Stimulated activated CD8-positive, alpha-beta memory T cell treated with anti-CD3 and anti-CD28 coated beads, Interleukin-2, amount 100 ng/mL, for 1 hour (primary cell): Measurements from ENCODE around the gene FAU.

Experiments
- DNase-seq, 2 donors: peaks; one replicate each; pipeline ENCODE4 v3.0.0-alpha.2; 2020; ENCODE audit warnings: low read depth in 2 of 2

The FAU gene

DNA sequence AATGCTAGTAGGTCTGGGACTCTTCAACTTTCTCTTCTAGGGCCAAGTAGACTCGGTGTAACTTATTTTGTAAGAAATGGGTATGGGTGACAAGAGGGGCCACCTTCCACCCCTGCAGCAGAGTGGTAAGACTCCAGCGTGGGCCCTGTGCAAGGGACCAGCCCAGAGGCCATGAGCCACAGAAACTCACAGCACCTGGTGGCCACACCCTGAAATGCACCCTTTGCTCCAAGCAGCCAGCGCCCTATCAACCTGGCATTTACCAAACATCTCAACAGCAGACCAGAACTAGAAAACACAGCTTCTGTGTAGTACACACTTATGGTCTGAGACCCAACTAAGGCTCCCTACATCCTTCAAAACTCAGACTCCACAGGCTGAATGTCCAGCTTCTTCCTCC lies 43.8 kb downstream of the FAU start:
- DNase-seq = peak; percentile 32 to 57

DNA sequence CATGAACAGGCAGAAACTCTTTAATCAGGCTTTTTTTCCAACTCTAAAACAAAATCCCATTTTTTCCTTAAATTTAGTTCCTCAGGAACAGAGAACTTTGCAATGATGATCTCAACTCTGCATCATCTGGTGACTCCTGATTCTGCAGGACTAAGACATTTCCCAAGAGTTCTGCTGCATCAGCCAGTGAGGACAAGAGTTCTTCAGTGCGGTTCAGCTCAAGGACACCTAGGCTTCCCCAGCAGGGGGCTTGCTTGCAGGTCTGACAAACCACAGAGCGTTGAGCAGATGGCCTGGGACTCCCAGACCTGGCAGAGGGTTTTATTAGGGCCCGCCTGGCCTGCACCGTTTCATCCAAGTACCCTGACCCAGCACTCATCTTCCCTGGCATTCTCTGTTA lies 44.5 kb downstream of the FAU start:
- DNase-seq = no peak

DNA sequence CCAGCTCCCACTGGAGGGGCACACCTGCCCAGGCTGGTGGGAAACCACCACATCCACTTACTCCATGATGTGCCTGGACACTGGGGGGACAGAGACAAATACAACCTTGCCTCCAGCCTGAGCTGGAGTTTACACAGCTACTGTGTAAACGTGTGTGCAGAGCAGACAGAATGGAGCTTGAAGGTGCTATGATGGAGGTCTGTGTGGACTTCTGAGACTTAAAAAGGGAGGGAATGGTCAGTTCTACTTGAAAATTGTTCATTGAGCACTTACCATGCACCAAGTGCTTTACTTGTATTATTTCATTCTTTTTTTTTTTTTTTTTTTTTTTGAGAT lies 49.3 kb downstream of the FAU start:
- DNase-seq = no peak

DNA sequence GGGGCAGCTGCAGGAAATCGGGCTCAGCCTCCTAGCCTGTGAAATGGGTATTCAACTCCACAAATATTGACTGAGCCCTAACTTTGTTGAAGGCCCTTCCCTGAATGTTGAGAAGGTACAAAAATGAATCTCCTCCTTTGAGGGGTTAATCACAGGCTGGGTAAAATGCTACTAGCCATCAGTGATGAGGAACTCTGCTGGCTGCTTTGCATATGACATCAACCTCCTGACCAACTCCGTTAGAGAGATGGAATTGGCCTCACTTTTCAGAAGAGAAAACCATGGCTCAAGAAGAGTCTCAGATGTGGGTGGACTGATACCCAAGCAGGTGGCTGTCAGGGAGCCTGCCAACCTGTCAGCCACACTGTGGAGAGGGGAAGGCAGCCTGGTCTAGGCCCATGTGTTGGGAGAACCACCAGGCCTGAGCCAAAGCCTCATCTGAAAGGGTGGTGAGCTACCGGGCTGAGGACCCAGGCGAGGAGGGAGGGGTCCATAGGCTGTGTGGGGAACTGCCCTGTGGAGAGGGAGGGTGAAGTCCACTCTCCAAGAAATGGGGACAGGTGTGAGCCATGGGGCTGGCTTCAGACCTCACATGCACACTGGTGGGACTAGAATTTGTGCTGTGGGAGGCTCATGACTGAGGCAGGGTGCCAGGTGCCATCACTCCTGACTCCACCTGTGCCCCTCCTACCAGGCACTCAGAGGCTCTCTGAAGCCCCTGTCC lies 49.9 kb downstream of the FAU start:
- DNase-seq = no peak
